Measurements from ENCODE around the gene ANKRD22.

Gene ANKRD22

DNA sequence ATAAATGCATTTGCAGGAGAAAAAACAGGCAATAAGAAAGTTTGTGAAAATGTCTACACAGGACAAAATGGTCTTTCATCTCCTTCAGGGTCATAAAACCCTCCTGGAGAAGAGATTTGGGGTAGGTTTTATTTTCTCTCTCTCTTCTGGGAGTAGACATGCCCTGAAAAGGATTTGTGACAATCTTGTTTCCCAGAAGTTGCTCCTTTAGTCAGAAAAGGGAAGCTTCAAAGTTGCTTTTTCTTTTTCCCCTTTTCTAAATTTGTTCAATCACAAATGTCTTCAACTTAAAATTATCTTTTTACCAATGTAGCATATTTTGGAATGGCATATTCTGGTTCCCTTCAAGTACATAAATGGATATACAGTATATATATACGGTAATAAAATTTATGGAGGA, 9.4 kb upstream of the ANKRD22 start:
- TF ChIP-seq, protein P1, sequence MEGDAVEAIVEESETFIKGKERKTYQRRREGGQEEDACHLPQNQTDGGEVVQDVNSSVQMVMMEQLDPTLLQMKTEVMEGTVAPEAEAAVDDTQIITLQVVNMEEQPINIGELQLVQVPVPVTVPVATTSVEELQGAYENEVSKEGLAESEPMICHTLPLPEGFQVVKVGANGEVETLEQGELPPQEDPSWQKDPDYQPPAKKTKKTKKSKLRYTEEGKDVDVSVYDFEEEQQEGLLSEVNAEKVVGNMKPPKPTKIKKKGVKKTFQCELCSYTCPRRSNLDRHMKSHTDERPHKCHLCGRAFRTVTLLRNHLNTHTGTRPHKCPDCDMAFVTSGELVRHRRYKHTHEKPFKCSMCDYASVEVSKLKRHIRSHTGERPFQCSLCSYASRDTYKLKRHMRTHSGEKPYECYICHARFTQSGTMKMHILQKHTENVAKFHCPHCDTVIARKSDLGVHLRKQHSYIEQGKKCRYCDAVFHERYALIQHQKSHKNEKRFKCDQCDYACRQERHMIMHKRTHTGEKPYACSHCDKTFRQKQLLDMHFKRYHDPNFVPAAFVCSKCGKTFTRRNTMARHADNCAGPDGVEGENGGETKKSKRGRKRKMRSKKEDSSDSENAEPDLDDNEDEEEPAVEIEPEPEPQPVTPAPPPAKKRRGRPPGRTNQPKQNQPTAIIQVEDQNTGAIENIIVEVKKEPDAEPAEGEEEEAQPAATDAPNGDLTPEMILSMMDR (IDR thresholded peaks at IDR 0.05; ENCODE audit: extremely low read depth, insufficient read depth, missing control alignments) = no peak
- in situ Hi-C loops (cut with MboI; ENCODE audit: low pct_unique_long_range_greater_than_20kb, low sequenced_read_pairs, unreplicated experiment) = no loop called here
- DNase-seq (ENCODE audit: low spot score) = no peak

DNA sequence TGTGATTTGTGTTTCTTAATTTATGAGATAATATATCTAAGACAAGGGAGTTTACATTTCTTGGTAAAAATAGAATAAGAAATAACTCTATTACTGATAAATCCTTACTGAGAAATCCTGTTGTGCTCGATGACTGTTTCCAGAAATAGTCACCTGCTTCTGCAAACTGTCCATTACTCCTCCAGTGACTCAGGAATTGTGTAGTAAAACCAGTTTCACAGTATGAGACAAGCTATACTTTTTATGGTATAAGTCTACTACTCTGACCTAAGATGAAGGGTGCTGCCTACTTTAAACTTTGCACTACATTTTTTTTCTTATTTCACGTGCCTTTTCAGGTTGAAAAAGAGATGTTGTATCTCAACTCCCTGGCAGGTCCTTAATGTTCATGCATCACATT, 6.8 kb upstream of the ANKRD22 start:
- in situ Hi-C loops (cut with MboI; ENCODE audit: low pct_unique_long_range_greater_than_20kb, low sequenced_read_pairs, unreplicated experiment) = no loop called here
- no peak for DNase-seq (ENCODE audit: low spot score)
- TF ChIP-seq, protein P1 (IDR thresholded peaks at IDR 0.05; ENCODE audit: extremely low read depth, insufficient read depth, missing control alignments) = no peak

DNA sequence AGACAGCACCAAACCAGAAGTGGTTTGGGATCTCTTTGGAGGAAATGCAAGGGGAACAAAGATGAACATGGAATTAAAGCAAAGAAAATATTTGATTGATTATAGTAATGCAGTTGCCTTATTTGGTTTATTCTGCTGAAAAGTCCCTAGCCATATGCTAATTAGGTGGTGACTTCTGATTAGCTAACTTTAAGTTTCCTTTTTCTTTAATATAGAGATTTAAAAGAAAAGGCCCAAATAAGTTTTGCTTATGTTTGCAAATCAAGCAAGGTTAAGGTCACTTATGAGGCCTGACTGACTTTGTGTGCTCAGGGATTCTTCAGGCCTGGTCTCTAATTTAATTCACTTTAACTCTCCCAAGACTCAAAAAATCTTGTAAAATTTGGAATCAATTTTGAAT, 6.2 kb upstream of the ANKRD22 start:
- in situ Hi-C loops (cut with MboI; ENCODE audit: low pct_unique_long_range_greater_than_20kb, low sequenced_read_pairs, unreplicated experiment) = no loop called here
- TF ChIP-seq, protein P1 (IDR thresholded peaks at IDR 0.05; ENCODE audit: extremely low read depth, insufficient read depth, missing control alignments) = no peak
- no peak for DNase-seq (ENCODE audit: low spot score)

DNA sequence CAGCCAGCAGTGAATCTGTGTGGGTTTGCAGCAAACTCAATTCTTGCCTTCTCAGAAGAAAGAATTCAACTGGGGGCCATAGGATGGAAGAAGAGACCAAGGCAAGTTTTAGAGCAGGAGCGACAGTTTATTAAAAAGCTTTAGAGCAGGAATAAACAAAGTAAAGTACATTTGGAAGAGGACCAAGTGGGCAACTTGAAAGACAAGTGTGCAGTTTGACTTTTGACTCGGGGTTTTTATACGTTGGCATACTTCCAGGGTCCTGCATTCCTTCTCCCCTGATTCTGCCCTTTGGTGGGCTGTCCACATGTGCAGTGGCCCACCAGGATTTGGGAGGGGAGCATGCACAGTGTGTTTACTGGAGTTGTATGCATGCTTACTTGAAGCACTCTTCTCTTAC, 3.0 kb upstream of the ANKRD22 start:
- DNase-seq (ENCODE audit: low spot score) = no peak
- TF ChIP-seq, protein P1 (IDR thresholded peaks at IDR 0.05; ENCODE audit: extremely low read depth, insufficient read depth, missing control alignments) = no peak
- in situ Hi-C loops (cut with MboI; ENCODE audit: low pct_unique_long_range_greater_than_20kb, low sequenced_read_pairs, unreplicated experiment) = no loop called here

DNA sequence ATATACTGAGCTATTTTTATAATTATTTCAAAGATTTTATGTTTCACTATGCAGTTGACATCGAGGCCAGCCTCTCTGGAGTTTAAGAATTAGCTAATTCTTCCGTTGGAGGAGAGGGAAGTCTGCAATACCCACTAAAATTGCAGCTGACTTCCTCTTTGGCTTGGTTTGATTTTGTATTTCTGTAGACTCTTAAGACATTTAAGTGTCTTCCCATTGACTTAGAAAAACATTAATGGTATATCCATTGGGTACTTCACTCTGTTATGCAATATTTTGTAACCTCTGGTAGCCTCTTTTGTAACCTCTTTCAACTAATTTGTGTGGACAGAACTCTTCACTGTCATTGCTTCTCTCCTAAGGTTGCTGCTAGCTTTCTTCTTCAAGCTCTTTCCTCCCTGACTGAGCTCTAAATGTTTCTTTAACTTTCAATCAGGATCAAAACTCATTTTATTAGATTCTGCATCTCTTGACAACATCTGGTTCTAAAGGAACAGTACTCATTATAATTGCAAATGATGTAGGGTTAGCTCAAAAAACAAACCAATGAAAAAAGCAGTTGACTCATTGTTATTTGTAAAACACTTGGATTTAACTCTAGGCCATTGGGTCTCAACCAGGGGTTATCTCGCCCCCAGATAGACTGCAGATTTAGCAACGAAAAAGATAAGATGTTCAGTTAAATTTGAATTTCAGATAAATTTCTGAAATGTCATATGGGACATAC, 1.7 kb upstream of the ANKRD22 start:
- TF ChIP-seq, protein P1 (IDR thresholded peaks at IDR 0.05; ENCODE audit: extremely low read depth, insufficient read depth, missing control alignments) = no peak
- DNase-seq (ENCODE audit: low spot score) = no peak
- in situ Hi-C loops (cut with MboI; ENCODE audit: low pct_unique_long_range_greater_than_20kb, low sequenced_read_pairs, unreplicated experiment) = no loop called here

DNA sequence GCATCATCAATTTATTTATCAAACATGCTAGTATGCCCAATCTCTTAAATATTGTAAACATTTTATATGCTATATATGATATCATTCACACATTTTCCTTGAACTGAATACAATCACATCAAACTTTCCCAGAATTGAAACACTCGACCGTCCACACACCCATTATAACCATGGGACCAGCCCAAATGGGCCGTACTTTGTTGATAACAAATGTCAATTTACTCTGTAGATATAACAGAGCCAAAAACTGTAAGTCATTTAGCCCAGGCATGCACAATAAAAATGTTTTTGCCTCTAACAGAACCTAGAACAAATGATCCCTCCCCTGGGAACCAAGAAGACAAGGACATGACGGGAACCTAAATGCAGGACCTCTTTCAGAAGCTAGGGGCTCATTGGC, 683 bp upstream of the ANKRD22 start:
- DNase-seq (ENCODE audit: low spot score) = no peak
- in situ Hi-C loops (cut with MboI; ENCODE audit: low pct_unique_long_range_greater_than_20kb, low sequenced_read_pairs, unreplicated experiment) = no loop called here
- TF ChIP-seq, protein P1 (IDR thresholded peaks at IDR 0.05; ENCODE audit: extremely low read depth, insufficient read depth, missing control alignments) = no peak

Measured in GM13977 (cell line).